Activated naive CD8-positive, alpha-beta T cell (primary cell): ENCODE measurements around the gene PDZD8.

Experiments used
- H3K27ac Mint-ChIP-seq: one replicate; pipeline ENCODE4 v1.8.0; 2021; ENCODE audit warnings: mixed read lengths
- H3K27me3 Mint-ChIP-seq: one replicate; pipeline ENCODE4 v1.8.0; 2021; ENCODE audit warnings: mixed read lengths
- H3K36me3 Mint-ChIP-seq: one replicate; pipeline ENCODE4 v1.8.0; 2021; ENCODE audit warnings: mixed read lengths
- H3K4me1 Mint-ChIP-seq: one replicate; pipeline ENCODE4 v1.8.0; 2021; ENCODE audit warnings: low read depth, mixed read lengths
- H3K4me3 Mint-ChIP-seq: one replicate; pipeline ENCODE4 v1.8.0; 2021; ENCODE audit warnings: mild to moderate bottlenecking, mixed read lengths
- H3K9me3 Mint-ChIP-seq: one replicate; pipeline ENCODE4 v1.8.0; 2021; ENCODE audit warnings: low read depth, mixed read lengths

The PDZD8 gene

GRCh38 chr10:117408436-117409384, 33.5 kb upstream of the PDZD8 start:
- H3K27ac Mint-ChIP-seq = no peak overlapping the region

DNA sequence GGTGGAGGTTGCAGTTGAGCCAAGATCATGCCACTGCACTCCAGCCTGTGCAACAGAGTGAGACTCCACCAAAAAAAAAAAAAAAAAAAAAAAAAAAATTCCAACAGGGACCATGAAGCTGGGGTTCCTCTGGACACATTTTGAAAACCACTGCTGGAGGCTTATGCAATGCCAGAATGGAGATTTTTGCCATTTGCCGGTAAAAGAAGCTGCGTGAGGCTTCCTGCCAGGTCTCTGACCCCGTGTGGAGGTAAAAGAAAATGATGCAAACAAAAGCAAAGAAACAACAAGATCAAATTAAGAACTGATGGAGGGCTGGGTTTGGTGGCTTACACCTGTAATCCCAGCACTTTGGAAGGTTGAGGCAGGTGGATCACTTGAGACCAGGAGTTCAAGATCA, 30.5 kb upstream of the PDZD8 start:
- Mint-ChIP-seq H3K36me3 (no peaks in the 10 kb centered on the region), H3K9me3 (no peaks in the 10 kb centered on the region), H3K27ac (no peak overlapping the region), H3K4me3 (no peak overlapping the region), H3K4me1 (no peaks in the 10 kb centered on the region), H3K27me3 (peaks cover 4% of the 10 kb centered on the region)

More at GRCh38 chr10:117408436-117409384, 33.5 kb upstream of the PDZD8 start:
- H3K36me3 Mint-ChIP-seq = no peaks in the 10 kb centered on the region
- peaks cover 3% of the 10 kb centered on the region for H3K27me3 Mint-ChIP-seq
- no peak overlapping the region for H3K4me3 Mint-ChIP-seq
- no peaks in the 10 kb centered on the region for H3K9me3 Mint-ChIP-seq
- H3K4me1 Mint-ChIP-seq = no peaks in the 10 kb centered on the region

DNA sequence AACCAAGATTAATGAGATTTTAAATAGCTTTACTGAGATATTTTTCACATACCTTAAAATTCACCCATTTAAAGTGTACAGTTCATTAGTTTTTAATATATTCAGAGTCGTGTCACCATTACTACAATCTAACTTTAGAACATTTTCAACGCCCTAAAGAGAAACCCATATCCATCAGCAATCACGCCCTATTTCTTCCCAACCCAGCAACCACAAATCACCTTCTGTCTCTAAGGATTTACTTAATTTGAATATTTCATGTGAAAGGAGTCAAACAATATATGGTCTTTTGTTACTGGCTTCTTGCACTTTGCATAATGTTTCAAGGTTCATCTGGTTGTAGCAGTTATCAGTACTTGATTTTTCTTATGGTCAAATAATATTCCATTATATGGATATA, 25.1 kb upstream of the PDZD8 start:
- no peak overlapping the region for H3K4me3 Mint-ChIP-seq
- H3K9me3 Mint-ChIP-seq = no peaks in the 10 kb centered on the region
- no peak overlapping the region for H3K27ac Mint-ChIP-seq
- H3K27me3 Mint-ChIP-seq = peaks cover 6% of the 10 kb centered on the region
- no peaks in the 10 kb centered on the region for H3K36me3 Mint-ChIP-seq
- no peaks in the 10 kb centered on the region for H3K4me1 Mint-ChIP-seq

DNA sequence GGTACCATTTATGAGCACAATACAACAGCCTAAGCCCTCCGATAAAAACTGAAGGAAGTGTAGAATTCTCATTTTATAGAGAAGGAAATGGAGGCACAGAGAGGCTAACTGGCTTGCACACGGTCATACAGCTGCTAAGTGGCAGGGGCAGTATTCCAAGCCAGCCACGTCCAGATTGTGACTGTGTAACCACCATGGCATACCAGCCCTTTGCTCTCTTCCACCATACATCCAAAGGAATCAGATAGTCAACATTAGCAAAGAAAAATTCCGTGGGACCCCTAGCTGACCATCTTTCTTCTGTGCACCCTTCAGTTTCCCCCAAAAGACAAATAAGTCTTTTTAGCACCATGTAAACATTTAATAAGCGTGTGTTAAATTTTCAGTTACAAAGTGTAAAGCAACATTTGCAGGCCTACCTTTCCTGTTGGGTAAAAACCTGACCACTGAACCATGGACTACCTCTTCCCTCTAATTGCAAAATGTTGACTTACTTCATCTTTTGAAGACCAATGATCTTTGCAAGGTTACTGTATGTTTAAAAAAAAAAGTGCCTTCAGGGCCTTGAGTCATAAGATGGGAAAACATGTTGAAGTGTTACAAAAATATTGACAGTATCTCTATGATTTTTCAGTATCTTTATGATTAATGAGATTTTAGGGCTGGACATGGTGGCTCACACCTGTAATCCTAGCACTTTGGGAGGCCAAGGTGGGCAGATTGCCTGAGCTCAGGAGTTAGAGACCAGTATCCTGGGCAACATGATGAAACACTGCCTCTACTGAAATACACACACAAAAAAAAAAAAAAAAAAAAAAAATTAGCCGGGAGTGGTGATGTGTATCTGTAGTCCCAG, 24.3 kb upstream of the PDZD8 start:
- Mint-ChIP-seq H3K4me1 (no peaks in the 10 kb centered on the region), H3K36me3 (no peaks in the 10 kb centered on the region), H3K4me3 (no peak overlapping the region), H3K27me3 (peaks cover 8% of the 10 kb centered on the region), H3K9me3 (no peaks in the 10 kb centered on the region), H3K27ac (no peak overlapping the region)

DNA sequence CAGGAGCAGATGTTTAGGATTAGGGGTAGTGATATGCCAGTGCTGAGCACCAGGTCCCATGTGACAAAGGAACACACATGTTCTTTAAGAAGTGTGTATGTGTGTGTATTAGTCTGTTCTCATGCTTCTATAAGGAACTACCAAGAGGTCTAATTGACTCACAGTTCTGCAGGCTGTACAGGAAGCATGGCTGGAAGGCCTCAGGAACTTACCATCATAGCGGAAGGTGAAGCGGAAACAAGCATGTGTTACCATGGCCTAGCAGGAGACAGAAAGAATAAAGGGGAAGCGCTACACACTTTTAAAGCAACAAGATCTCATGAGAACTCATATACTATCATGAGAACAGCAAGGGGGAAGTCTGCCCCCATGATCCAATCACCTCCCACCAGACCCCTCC, 22.8 kb upstream of the PDZD8 start:
- no peaks in the 10 kb centered on the region for H3K36me3 Mint-ChIP-seq
- H3K9me3 Mint-ChIP-seq = no peaks in the 10 kb centered on the region
- H3K4me1 Mint-ChIP-seq = no peaks in the 10 kb centered on the region
- no peak overlapping the region for H3K4me3 Mint-ChIP-seq
- no peak overlapping the region for H3K27ac Mint-ChIP-seq
- peaks cover 7% of the 10 kb centered on the region for H3K27me3 Mint-ChIP-seq

GRCh38 chr10:117391436-117392205, 16.4 kb upstream of the PDZD8 start:
- Mint-ChIP-seq H3K36me3 (no peaks in the 10 kb centered on the region), H3K27me3 (peaks cover 40% of the 10 kb centered on the region), H3K9me3 (no peaks in the 10 kb centered on the region), H3K27ac (no peak overlapping the region), H3K4me3 (no peak overlapping the region), H3K4me1 (no peaks in the 10 kb centered on the region)

DNA sequence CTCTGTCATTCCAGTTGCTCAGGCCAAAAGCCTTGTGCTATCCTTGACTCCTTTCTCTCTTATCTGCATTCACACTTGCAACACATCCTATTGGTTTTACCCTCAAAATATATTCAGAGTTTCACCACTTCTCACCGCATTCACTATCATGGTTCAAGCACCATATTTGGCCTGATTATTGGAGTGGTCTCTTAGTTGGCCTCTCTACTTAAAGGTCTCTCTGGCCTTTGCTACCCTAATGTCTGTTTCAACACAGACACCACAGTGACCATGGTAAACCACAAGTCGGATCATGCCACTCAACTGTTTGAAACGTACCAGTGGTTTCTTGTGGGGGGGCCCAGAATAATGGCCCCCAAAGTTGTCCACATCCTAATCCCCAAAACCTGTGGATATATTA, 15.2 kb upstream of the PDZD8 start:
- Mint-ChIP-seq H3K4me3 (no peak overlapping the region), H3K4me1 (no peaks in the 10 kb centered on the region), H3K36me3 (no peaks in the 10 kb centered on the region), H3K27ac (no peak overlapping the region), H3K9me3 (no peaks in the 10 kb centered on the region), H3K27me3 (peaks cover 45% of the 10 kb centered on the region)

- H3K4me1 Mint-ChIP-seq = no peaks in the 10 kb centered on the region
- H3K27ac Mint-ChIP-seq = no peak overlapping the region
- H3K9me3 Mint-ChIP-seq = no peaks in the 10 kb centered on the region
- H3K36me3 Mint-ChIP-seq = no peaks in the 10 kb centered on the region
- H3K27me3 Mint-ChIP-seq = peaks cover 44% of the 10 kb centered on the region
- H3K4me3 Mint-ChIP-seq = no peak overlapping the region
Observed at GRCh38 chr10:117386805-117387204, 11.6 kb upstream of the PDZD8 start.

DNA sequence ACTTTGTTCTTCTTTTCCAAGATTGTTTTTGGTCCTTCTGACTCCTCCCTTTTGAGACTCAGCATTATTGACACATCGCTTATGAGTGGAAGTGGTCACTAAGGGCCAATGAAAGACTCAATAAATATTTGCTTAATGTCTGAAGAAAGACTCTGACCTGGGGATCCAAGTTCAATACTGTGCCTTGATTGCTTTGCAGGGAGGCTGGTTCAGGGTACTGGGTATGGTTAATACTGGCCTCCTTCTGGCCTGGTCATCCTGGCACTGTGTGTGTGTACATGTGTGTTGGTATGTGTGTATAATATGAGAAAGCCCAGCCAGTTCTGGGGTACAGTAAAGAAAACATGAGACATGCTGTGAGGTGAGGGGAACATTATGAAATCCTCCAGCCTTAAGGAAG, 7.6 kb upstream of the PDZD8 start:
- no peak overlapping the region for H3K27ac Mint-ChIP-seq
- H3K4me1 Mint-ChIP-seq = no peaks in the 10 kb centered on the region
- no peaks in the 10 kb centered on the region for H3K9me3 Mint-ChIP-seq
- H3K27me3 Mint-ChIP-seq = peaks cover 37% of the 10 kb centered on the region
- no peak overlapping the region for H3K4me3 Mint-ChIP-seq
- no peaks in the 10 kb centered on the region for H3K36me3 Mint-ChIP-seq

GRCh38 chr10:117374506-117375359, 507 bp downstream of the PDZD8 start:
- H3K4me3 Mint-ChIP-seq = peak overlapping the region; percentile 94
- H3K9me3 Mint-ChIP-seq = no peaks in the 10 kb centered on the region
- peaks cover 40% of the 10 kb centered on the region for H3K4me1 Mint-ChIP-seq
- H3K27ac Mint-ChIP-seq = peak overlapping the region; percentile 85
- peaks cover 15% of the 10 kb centered on the region for H3K27me3 Mint-ChIP-seq
- H3K36me3 Mint-ChIP-seq = peaks cover 2% of the 10 kb centered on the region

DNA sequence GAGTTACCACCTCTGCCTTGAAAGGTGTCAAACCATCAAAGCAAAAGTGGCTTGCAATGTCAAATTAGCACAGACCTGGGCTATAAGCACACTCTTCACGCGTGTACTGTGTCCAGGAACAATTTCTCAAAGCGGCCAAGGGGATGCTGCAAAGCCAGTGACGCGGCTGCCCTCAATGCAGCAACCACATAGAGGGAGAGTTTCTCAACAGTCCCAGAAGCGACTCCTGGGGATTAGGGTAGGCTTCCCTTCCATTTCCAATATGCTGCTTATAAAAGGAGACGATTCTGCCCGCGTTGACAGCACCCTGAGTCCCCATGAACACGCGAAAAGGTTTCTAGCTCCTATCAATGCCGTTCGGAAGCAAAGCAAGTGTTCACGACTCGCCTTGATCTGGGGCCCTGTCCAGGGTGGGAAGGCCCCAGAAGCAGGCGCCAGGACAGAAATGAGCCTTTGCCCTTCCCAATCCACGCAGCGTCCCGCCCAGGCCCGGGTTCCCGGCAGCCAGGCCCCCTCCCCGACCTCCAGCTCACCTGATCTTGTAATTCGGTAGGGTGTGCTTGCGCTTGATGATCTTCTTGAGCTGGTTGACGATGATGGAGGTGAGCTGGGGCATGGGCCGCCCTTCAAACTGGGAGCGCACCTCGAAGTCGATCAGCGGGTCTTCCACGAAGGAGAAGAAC, 1.3 kb downstream of the PDZD8 start:
- Mint-ChIP-seq H3K4me1 (peaks cover 47% of the 10 kb centered on the region), H3K4me3 (peak overlapping the region; percentile 94), H3K9me3 (no peaks in the 10 kb centered on the region), H3K27ac (peak overlapping the region; percentile 85), H3K27me3 (peaks cover 9% of the 10 kb centered on the region), H3K36me3 (peaks cover 6% of the 10 kb centered on the region)

DNA sequence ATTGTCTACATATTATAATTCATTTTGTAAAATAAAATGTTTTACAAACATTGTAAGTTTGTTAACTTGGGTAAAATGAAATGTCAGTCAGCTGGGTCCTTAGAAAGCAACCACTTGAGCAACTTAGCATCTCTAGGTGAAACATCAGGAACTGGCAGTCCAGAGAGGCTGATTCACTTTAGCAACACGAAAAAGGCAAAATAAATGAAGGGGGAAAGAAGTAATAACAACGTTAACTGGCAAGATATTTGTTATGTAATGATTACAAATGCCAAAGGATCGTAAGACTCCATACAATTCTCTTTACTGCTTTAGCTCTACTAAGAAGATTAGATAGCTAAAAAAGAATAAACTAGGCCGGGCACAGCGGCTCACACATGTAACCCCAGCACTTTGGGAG, 5.0 kb downstream of the PDZD8 start:
- H3K4me1 Mint-ChIP-seq = peaks cover 72% of the 10 kb centered on the region
- no peaks in the 10 kb centered on the region for H3K9me3 Mint-ChIP-seq
- H3K36me3 Mint-ChIP-seq = peaks cover 6% of the 10 kb centered on the region
- H3K27me3 Mint-ChIP-seq = no peaks in the 10 kb centered on the region
- peak overlapping the region; percentile 11 for H3K4me3 Mint-ChIP-seq
- H3K27ac Mint-ChIP-seq = no peak overlapping the region

DNA sequence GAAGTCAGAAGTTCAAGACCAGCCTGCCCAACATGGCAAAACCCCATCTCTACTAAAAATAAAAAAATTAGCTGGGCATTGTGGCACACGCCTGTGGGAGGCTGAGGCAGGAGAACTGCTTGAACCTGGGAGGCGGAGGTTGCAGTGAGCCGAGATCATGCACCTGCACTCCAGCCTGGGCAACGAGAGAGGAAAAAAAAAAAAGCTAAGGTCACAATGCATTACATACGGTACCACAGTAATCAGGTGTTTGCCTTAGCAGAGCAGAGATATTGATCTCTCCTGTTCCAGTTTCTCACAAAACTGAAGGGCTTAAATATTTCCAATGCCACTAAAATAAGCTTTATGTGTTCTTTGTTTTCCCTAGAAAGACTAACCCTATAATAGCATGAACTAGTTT, 7.5 kb downstream of the PDZD8 start:
- peaks cover 6% of the 10 kb centered on the region for H3K36me3 Mint-ChIP-seq
- no peak overlapping the region for H3K27ac Mint-ChIP-seq
- H3K27me3 Mint-ChIP-seq = no peaks in the 10 kb centered on the region
- no peak overlapping the region for H3K4me3 Mint-ChIP-seq
- no peaks in the 10 kb centered on the region for H3K9me3 Mint-ChIP-seq
- H3K4me1 Mint-ChIP-seq = peaks cover 79% of the 10 kb centered on the region
